Activated effector memory CD4-positive, alpha-beta T cell treated with anti-CD3 and anti-CD28 coated beads, Interleukin-2, amount 50 U/mL, for 16 hours (primary cell): ENCODE measurements around the gene DNAJC1.

Experiments used
- DNase-seq: peaks from one replicate; pipeline ENCODE4 v3.0.0-alpha.2; 2020

Gene DNAJC1

DNA sequence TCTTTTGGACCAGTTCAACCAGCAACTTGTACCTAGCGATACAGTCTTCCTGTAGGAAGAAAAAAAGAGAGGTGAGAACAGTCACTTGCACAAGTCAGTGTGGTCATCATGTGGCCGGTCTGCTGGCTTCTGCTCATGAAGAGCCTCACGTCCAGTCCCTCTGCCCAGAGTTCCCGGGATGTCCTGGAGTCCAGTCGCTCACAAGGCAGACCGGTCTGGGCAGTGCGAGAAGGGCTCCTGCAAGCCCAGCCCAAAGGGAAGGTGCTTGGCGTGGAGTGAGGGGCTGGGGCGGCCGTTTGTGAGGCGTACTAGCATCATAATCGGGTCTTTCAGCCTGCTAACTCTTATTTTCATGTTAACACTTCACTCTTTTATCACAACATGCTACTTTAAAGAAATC, 246.8 kb downstream of the DNAJC1 start:
- DNase-seq: no peak

DNA sequence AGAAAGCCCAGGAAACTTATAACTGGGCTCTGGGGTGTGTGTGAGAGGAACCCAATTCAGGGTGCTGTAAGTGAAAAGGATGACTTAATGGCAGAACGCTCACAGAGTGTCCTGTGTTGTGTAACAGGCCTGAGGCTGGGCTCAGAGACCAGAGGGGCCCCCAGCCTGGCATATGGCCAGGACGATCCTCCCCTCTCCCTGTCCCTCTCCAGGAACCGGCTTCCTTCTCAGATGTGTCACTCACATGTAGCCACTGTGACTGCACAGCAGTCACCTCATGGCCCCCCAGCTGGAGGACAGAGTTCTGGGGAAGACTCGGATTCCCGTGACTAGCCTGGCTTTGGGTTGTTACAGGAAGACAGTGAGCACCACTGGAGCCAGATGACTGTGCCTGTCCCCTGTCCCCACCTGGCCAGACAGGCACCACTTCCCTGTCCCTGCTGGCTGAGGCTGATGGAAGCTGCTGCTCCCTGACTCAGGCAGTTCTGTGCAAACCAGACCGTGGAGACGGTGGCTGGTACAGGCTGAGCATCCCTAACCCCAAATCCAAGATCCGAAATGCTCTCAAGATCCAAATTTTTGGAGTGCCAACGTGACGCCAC, 249.0 kb downstream of the DNAJC1 start:
- no peak for DNase-seq

DNA sequence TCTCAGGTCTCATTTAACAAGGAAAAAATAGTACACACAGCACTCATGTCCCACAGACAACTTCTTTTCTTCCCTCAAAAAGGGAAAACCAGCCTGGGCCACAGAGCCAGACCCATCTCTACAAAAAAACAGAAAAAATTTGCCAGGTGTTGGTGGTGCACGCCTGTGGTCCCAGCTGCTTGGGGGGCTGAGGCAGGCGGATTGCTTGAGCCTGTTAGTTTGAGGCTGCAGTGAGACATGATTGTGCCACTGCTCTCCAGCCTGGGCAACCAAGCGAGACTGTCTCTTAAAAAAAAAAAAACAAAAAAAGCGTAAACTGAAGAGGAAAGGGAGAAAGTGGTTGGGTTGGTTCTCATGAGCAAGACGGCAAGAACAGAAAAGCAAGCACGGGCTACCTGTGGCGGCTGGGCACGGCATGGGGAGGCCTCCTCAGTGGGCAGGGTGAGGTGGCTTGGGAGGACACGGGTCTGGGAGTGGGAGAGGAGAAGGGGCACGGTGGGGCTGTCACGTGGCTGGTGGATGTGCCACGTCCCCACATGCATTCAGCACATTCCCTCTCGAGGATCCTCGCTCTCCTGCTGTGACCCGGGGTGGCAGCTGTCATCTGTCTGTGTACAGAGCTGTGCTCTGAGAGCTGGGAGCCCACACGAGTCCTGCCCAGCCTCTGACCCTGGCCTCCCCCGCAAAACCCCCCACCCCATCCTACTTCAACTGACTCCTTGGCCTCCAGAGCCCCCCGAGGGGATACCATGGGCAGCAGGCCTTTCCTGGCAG, 249.8 kb downstream of the DNAJC1 start:
- DNase-seq: no peak

DNA sequence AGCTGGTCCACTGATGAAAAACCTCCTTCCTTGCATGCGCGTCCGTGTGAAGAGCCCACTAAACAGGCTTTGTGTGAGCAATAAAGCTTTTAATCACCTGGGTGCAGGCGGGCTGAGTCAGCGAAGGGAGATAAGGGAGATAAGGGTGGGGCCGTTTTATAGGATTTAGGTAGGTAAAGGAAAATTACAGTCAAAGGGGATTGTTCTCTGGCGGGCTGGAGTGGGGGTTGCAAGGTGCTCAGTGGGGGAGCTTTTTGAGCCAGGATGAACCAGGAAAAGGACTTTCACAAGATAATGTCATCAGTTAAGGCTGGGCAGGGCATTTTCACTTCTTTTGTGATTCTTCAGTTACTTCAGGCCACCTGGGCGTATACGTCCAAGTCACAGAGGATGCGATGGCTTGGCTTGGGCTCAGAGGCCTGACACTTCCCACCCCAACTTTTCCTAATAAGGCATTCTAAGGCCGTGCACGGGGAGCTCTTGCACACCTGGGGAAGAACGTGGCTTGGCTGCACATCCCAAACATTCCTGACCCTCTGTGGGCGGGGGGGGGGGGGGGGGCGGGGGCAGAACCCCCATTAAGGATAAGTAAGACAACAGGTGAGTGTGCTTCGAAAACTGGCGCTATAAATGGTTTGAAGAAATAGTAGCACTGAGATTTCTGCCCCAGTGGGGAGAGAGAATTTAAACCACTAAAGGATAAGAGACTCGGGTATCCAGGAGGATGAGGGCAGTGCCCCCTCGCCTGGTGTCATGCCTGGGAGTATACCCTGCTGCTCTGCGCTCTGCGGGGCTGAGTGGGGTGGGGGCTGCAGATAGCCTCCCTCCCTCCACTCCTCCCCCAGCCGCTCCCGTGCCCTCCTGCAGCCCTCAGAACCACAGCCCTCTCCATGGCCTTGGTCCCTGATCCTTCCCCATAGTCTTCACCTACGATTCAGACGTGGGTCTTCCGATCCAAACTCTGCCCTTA, 251.9 kb downstream of the DNAJC1 start:
- DNase-seq: no peak

GRCh38 chr10:21750424-21750823, 253.1 kb downstream of the DNAJC1 start:
- DNase-seq: no peak

DNA sequence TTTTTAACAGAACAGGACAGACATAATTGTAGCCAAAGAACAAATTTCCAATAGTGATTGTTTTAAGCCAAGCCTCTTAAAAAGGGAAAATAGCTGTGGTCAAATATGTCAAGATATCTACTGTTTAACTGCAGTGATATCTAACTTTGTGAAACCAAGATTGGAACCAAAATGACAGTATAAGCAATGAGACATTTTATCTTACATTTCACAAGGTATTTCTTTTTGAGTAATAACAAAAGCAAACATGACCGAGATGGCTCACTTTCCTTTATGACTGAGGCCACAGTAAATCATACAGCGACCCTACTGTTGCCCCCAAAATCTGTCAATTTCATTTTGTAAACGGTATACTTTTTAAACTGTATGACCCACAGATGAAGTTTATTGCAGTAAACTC, 253.7 kb downstream of the DNAJC1 start:
- no peak for DNase-seq

- no peak for DNase-seq
Measured at GRCh38 chr10:21747809-21748208, 255.7 kb downstream of the DNAJC1 start.

GRCh38 chr10:21746118-21746517, 257.4 kb downstream of the DNAJC1 start:
- no peak for DNase-seq

GRCh38 chr10:21744223-21744622, 259.3 kb downstream of the DNAJC1 start:
- no peak for DNase-seq

DNA sequence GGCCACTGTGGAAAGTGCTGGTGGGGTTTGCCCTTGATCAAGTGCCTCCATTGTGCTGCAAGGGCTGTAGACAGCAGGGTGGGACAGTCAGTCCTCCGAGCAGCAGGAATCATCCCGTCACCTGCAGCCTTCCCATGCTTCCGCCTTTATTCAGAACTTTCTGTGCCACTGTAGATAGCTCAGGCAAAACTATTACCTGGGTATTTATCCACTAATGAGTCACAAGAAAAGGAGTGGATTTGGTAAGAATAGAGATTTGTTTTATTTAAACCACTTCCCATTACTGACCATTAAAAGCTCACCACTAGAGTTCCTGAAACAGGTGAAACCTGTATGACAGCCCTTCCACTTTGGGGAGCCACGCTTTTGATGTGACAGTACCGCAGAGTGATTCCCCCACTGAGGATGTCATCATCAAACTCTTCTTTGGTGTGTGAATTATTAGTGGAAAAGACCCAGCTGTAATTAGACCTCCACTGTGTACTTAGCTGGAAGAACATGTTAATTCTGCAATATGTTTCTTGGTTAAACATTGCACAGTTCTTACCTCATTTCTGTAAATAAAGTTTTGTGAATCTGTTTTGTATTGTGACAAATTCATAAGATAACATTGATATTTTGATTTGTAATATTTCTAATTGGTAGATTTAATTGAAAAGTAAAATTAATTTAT, 260.7 kb downstream of the DNAJC1 start:
- DNase-seq: no peak

- no peak for DNase-seq
Measured at GRCh38 chr10:21740989-21741388, 262.5 kb downstream of the DNAJC1 start.

DNA sequence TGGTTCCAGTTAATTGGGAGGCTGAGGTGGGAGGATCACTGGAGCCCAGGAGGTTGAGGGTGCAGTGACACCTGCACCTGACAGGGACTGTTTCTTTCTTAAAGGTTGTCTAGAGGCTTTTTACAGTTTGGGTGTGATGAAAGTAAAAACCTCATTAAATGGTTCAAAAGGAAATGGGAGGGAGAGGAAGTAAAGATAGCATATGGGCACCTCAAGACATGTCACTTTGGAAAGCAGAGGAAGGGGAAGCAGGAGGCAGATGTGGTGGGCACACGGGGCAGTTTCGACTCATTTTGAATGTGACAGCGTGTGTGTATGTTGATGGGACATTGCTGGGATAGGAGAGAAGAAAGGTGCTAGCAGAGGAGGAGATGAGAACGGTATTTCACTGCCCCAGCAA, 266.4 kb downstream of the DNAJC1 start:
- DNase-seq: no peak

DNA sequence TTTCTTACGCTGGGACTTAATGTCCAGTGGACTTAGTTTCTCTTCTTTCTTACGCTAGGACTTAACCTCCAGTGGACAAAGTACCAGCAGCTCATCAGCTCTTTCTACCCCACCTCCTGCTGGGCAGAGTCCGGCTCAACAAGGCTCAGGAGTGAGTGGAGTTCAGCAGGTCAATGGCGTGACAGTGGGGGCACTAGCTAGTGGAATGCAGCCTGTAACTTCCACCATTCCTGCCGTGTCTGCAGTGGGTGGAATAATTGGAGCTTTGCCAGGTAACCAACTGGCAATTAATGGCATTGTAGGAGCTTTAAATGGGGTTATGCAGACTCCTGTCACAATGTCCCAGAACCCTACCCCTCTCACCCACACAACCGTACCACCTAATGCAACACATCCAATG, 269.8 kb downstream of the DNAJC1 start:
- DNase-seq: no peak

- no peak for DNase-seq
Measured at GRCh38 chr10:21732067-21732772, 271.3 kb downstream of the DNAJC1 start.

- DNase-seq: no peak
Measured at GRCh38 chr10:21728618-21729017, 274.9 kb downstream of the DNAJC1 start.

GRCh38 chr10:21727452-21728168, 275.9 kb downstream of the DNAJC1 start:
- no peak for DNase-seq

DNA sequence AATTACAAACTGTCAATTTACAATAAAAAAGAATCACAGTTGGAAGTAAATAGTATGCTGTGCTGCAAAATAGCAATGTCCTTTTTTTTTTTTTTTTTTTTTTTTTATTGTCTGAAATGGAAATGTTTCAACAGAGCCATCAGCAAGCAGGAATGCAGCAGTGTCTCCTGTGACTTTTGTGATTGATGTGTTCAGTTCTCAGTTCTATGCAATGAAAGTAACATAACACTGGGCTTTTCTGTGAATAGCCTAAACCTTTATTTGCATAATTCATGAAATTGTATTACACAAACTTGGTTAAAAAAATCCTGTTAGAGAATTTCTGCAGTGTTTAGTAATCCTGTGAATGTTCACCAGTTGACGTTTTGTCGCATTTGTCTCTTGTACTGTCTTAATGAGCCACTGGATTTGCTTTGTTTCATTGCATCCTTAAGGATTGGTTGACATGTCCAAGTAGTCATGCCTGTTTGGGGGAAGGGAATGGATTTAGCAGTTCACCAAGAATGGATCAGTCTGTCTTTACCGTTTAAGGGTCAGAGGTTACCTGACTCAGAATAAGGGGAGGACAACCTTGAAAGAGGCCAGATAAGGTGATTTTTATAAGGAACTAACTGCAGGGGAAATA, 276.8 kb downstream of the DNAJC1 start:
- DNase-seq: no peak

GRCh38 chr10:21724687-21725367, 278.7 kb downstream of the DNAJC1 start:
- DNase-seq: no peak

DNA sequence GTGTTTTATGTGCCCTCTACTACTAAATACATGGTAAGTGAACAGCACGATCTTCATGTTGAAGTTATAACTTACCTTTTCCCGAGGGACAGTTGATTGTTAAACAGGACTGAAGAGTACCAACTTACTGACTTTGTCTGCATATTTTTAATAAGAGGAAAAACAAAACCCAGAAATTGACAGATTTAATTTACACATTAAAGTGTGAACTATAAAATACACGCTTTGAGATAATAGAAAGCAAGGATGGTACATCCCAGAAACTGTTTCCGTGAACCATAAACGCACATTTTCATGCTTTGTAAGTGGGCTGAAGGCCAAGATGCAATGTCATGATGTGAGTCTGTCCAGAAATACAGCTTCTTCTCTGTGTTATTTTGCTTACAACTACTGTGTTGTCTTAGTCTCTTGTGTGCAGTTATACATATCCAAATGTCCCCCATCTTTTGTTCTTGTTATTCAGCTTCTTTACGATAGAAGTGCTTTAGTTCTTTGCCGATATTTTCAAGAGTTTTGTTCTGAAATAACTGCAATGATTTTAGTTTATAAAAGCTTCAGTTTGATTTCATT, 279.4 kb downstream of the DNAJC1 start:
- no peak for DNase-seq

GRCh38 chr10:21722209-21722608, 281.3 kb downstream of the DNAJC1 start:
- DNase-seq: no peak
